Tibial artery (tissue), 4 donors: ENCODE data around the gene MTCP1.

Experiments used
- DNase-seq, 2 donors: peaks; one replicate each; pipeline ENCODE4 v3.0.0-alpha.2; 2019
- H3K27ac ChIP-seq, 2 donors: fragments of 200-600 bp; sonication (generic) in 1 of 2; 1 replicate in 1 of 2; 2 replicates in 1 of 2; pipeline ENCODE4 v1.5.1; 2018 to 2019; ENCODE audit warnings: mild to moderate bottlenecking in 1 of 2
- H3K27me3 ChIP-seq, 2 donors: fragments of 200-600 bp; sonication (generic) in 1 of 2; one replicate each; pipeline versions ENCODE4 v1.5.1 to v1.6.0; 2016 to 2019
- H3K36me3 ChIP-seq, 3 donors: fragments of 200-600 bp; sonication (generic) in 2 of 3; one replicate each; pipeline ENCODE4 v1.5.1; 2016 to 2019; ENCODE audit warnings: mild to moderate bottlenecking in 2 of 3
- H3K4me1 ChIP-seq, 4 donors: fragments of 200-600 bp; sonication (generic) in 2 of 4; 1 replicate in 3 of 4; 2 replicates in 1 of 4; pipeline ENCODE4 v1.5.1; 2016 to 2019
- H3K4me3 ChIP-seq, 2 donors: fragments of 200-600 bp; sonication (generic) in 1 of 2; 1 replicate in 1 of 2; 2 replicates in 1 of 2; pipeline ENCODE4 v1.5.1; 2018 to 2019; ENCODE audit warnings: mild to moderate bottlenecking in 2 of 2
- H3K9me3 ChIP-seq, 3 donors: fragments of 200-600 bp; sonication (generic) in 1 of 3; one replicate each; pipeline ENCODE4 v1.5.1; 2016 to 2019
- intact Hi-C: fragments of 100-400 bp; cut with DNase I; formaldehyde crosslinking; loops from one replicate; pipeline ENCODE4 v1.15.0; 2023; ENCODE audit warnings: low total_unique reads
- TF ChIP-seq, protein P1 (sequence below), 2 experiments: fragments of 200-600 bp in 1 of 2; fragments of 450-650 bp in 1 of 2; IDR thresholded peaks; one replicate each; pipeline ENCODE4 v1.5.1; 2017 to 2019; ENCODE audit warnings: antibody characterized with exemption in 2 of 2, mild to moderate bottlenecking in 1 of 2, moderate library complexity in 1 of 2

MTCP1 gene

DNA sequence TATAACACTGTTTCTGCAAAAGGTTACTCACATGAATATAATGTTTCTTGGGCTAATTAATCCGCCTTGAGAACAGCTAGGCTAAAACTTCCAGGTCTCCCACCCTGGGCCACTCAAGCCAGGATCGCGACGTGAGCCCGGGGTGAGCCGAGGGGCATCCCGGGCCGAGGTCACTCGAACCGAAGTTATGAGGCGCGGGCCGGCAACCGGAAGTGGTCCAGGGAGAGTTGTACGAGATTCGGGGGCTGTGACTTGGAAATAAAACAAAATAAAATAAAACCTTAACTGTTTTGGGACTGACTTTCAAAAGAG lies 317 bp downstream of the MTCP1 start:
- intact Hi-C loops, result no loop called here
- TF ChIP-seq, protein P1, sequence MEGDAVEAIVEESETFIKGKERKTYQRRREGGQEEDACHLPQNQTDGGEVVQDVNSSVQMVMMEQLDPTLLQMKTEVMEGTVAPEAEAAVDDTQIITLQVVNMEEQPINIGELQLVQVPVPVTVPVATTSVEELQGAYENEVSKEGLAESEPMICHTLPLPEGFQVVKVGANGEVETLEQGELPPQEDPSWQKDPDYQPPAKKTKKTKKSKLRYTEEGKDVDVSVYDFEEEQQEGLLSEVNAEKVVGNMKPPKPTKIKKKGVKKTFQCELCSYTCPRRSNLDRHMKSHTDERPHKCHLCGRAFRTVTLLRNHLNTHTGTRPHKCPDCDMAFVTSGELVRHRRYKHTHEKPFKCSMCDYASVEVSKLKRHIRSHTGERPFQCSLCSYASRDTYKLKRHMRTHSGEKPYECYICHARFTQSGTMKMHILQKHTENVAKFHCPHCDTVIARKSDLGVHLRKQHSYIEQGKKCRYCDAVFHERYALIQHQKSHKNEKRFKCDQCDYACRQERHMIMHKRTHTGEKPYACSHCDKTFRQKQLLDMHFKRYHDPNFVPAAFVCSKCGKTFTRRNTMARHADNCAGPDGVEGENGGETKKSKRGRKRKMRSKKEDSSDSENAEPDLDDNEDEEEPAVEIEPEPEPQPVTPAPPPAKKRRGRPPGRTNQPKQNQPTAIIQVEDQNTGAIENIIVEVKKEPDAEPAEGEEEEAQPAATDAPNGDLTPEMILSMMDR (IDR thresholded peaks at IDR 0.05), result no peak
- H3K27ac ChIP-seq, result peak overlapping the region; percentile 82 to 92

DNA sequence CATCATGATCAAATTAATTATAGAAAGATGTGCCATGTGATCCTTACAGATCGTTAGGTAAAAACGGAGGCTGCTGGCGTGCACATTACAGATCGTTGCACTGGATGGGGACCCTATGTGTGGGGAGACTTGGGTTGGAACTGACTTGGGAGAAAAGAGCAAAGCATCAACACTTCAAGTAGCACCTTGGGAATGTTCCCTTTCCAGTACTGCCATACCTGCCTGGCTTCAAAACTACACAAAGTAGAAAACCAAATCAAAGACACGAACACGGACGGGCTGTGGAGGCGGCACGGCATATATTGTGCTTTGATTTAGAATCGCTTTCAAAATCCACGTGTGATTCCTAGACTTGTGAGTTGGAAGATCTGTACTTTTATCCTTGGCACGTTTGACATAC lies 898 bp downstream of the MTCP1 start:
- Histone ChIP-seq H3K4me3 (peak overlapping the region; percentile 61 to 65), H3K27ac (peak overlapping the region; percentile 82 to 92), H3K9me3 (no peaks in the 10 kb centered on the region), H3K36me3 (no peaks in the 10 kb centered on the region), H3K27me3 (no peaks in the 10 kb centered on the region), H3K4me1 (peaks cover 0 to 23% (median 0%) of the 10 kb centered on the region in 4 donors)
- no peak for DNase-seq
- intact Hi-C loops, result no loop called here
- TF ChIP-seq, protein P1 (IDR thresholded peaks at IDR 0.05), result no peak

More for the DNA sequence above, 317 bp downstream of the MTCP1 start:
- H3K27me3 ChIP-seq, result no peaks in the 10 kb centered on the region
- H3K9me3 ChIP-seq, result no peaks in the 10 kb centered on the region
- H3K36me3 ChIP-seq, result no peaks in the 10 kb centered on the region
- peaks cover 0 to 23% (median 0%) of the 10 kb centered on the region in 4 donors for H3K4me1 ChIP-seq
- no peak for DNase-seq
- H3K4me3 ChIP-seq, result peak overlapping the region; percentile 61 to 65

DNA sequence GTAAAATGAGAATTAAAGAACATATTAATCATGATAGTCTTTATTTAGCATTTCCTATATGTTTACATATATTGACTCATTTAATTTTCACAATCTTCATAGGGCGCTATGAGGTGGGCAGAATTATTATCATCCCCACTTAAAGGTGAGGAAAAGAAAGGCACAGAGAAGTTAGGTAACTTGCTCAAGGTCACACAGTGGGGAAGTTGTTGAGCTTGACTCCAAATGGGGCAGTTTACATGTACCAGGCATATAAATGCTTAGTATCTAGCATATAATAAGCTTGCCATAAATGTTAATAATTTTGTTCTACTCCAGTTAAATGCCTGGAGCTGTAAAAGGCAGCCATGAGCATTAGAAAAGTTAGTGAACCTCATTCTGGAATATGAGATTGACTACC lies 1.5 kb downstream of the MTCP1 start:
- Histone ChIP-seq H3K36me3 (no peaks in the 10 kb centered on the region), H3K4me1 (peaks cover 0 to 23% (median 0%) of the 10 kb centered on the region in 4 donors), H3K9me3 (no peaks in the 10 kb centered on the region), H3K4me3 (peak overlapping the region; percentile 61 to 65), H3K27me3 (no peaks in the 10 kb centered on the region), H3K27ac (no peak overlapping the region)
- intact Hi-C loops, result no loop called here
- DNase-seq, result no peak
- TF ChIP-seq, protein P1 (IDR thresholded peaks at IDR 0.05), result no peak

DNA sequence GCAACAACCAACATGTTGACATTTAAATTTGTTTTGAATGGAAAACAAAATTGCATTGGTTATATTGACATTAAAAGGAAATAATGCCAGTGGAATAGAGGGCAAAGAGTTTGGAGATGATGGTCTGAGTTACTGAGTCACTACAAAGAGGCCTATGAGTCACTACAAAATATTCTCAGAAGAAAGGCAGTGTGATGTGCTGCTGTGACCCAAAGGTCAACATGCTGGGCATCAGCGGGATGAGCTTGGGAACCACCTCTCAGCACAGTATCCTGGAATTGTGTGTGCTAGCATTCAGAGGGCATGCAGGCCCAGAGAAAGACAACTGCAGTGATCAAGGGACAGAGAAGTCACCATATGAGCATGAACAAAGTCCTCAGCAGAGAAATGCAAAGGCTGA lies 2.8 kb downstream of the MTCP1 start:
- H3K27me3 ChIP-seq, result no peaks in the 10 kb centered on the region
- H3K27ac ChIP-seq, result no peak overlapping the region
- DNase-seq, result no peak
- intact Hi-C loops, result no loop called here
- H3K4me3 ChIP-seq, result no peak overlapping the region
- no peaks in the 10 kb centered on the region for H3K9me3 ChIP-seq
- TF ChIP-seq, protein P1 (IDR thresholded peaks at IDR 0.05), result no peak
- H3K36me3 ChIP-seq, result no peaks in the 10 kb centered on the region
- H3K4me1 ChIP-seq, result peaks cover 0 to 23% (median 0%) of the 10 kb centered on the region in 4 donors

- H3K9me3 ChIP-seq, result no peaks in the 10 kb centered on the region
- DNase-seq, result no peak
- no peaks in the 10 kb centered on the region for H3K27me3 ChIP-seq
- no peak overlapping the region for H3K27ac ChIP-seq
- H3K4me3 ChIP-seq, result no peak overlapping the region
- H3K4me1 ChIP-seq, result peaks cover 0 to 18% (median 0%) of the 10 kb centered on the region in 4 donors
- H3K36me3 ChIP-seq, result no peaks in the 10 kb centered on the region
- intact Hi-C loops, result no loop called here
- TF ChIP-seq, protein P1 (IDR thresholded peaks at IDR 0.05), result no peak
Measured at GRCh38 chrX:155065035-155065734, 5.8 kb downstream of the MTCP1 start.
